ENCODE results near the gene CACNB4. TPM values are rescaled to one million over a fixed set of nuclear protein-coding genes. Genes with fewer than 3 reads are reported as not detected.
A peak's percentile ranks its signal among the peaks of the same experiment; 100 is the strongest.

The CACNB4 gene
- polyA plus RNA-seq, 1 experiment = 0.12 TPM

DNA sequence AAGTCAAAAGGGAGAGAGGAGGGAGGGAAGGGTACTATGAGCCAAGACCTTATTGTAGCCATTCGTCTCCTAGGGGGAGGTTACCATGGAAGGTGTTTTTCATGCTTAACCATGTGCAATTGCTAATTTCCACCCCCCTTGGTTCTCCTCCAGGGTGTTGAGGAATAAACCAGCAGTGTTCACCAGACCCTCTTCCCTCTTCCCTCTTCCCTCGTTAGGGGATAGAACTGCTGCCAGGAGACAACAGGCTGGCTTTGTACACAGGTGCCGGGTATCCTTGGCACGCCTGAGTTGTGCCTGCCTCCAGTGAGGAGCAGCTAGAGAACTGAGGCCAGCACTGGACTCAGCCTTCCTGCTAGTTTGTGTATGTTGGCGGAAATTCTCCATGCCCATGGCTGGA, 229.6 kb downstream of the CACNB4 start:
- no peak for DNase-seq (ENCODE audit: low read depth)
- ChIA-PET CTCF (no interaction called here), POLR2A (no interaction called here)

DNA sequence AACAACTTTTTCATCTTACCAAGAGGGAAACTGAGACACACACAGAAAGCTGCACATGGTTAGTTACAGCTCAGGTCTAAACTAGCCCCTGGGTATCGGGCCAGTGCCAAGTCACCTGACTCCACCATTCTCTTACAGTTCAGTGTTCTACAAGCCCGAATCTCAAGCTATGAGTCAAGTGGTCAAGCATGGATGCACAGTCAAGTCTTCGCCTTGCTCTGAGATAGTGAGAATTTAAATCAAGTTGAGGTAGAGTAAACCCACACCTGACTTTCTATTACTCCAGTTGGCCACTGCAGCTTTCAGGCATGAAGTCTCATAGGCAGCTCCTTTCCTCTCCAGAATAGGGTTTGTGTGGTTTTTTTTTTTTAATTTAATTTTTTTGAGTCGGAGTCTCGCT, 236.1 kb downstream of the CACNB4 start:
- ChIA-PET CTCF (no interaction called here), POLR2A (no interaction called here)
- Histone ChIP-seq H3K4me3 (ENCODE audit: low read depth, low read length) (no peak overlapping the region), H3K36me3 (ENCODE audit: control insufficient read depth, insufficient read depth, low read length) (no peaks in the 10 kb centered on the region), H3K27me3 (ENCODE audit: control insufficient read depth, insufficient read depth, low read length) (no peaks in the 10 kb centered on the region)
- TF ChIP-seq, protein P1, sequence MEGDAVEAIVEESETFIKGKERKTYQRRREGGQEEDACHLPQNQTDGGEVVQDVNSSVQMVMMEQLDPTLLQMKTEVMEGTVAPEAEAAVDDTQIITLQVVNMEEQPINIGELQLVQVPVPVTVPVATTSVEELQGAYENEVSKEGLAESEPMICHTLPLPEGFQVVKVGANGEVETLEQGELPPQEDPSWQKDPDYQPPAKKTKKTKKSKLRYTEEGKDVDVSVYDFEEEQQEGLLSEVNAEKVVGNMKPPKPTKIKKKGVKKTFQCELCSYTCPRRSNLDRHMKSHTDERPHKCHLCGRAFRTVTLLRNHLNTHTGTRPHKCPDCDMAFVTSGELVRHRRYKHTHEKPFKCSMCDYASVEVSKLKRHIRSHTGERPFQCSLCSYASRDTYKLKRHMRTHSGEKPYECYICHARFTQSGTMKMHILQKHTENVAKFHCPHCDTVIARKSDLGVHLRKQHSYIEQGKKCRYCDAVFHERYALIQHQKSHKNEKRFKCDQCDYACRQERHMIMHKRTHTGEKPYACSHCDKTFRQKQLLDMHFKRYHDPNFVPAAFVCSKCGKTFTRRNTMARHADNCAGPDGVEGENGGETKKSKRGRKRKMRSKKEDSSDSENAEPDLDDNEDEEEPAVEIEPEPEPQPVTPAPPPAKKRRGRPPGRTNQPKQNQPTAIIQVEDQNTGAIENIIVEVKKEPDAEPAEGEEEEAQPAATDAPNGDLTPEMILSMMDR (IDR thresholded peaks at IDR 0.05; ENCODE audit: insufficient read depth, low read depth, low read length) = no peak
- no peak for DNase-seq (ENCODE audit: low read depth)

More for the DNA sequence above, 229.6 kb downstream of the CACNB4 start:
- TF ChIP-seq, protein P1 (IDR thresholded peaks at IDR 0.05; ENCODE audit: insufficient read depth, low read depth, low read length) = no peak
- Histone ChIP-seq H3K4me3 (ENCODE audit: low read depth, low read length) (no peak overlapping the region), H3K27me3 (ENCODE audit: control insufficient read depth, insufficient read depth, low read length) (no peaks in the 10 kb centered on the region), H3K36me3 (ENCODE audit: control insufficient read depth, insufficient read depth, low read length) (no peaks in the 10 kb centered on the region)

DNA sequence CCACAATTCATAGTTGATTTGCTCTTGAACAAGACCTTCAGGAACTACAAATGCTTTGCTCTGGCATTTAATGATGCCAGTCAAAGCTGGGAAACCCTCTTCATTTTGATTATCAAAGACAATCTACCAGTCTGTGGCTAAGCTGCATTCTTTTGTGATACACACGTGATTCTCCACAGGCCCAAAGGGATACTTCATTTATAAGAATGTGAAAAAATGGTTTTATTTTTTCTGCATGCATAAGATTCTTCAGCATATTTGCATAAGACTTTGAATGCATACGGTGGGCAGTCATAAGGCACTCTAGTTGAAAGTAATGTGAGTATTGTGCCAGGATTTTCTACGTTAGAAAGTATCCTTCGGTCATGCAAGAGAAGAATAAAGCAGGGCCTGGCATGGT, 237.7 kb downstream of the CACNB4 start:
- Histone ChIP-seq H3K4me3 (ENCODE audit: low read depth, low read length) (no peak overlapping the region), H3K27me3 (ENCODE audit: control insufficient read depth, insufficient read depth, low read length) (no peaks in the 10 kb centered on the region), H3K36me3 (ENCODE audit: control insufficient read depth, insufficient read depth, low read length) (no peaks in the 10 kb centered on the region)
- TF ChIP-seq, protein P1 (IDR thresholded peaks at IDR 0.05; ENCODE audit: insufficient read depth, low read depth, low read length) = no peak
- no peak for DNase-seq (ENCODE audit: low read depth)
- ChIA-PET CTCF (no interaction called here), POLR2A (no interaction called here)

DNA sequence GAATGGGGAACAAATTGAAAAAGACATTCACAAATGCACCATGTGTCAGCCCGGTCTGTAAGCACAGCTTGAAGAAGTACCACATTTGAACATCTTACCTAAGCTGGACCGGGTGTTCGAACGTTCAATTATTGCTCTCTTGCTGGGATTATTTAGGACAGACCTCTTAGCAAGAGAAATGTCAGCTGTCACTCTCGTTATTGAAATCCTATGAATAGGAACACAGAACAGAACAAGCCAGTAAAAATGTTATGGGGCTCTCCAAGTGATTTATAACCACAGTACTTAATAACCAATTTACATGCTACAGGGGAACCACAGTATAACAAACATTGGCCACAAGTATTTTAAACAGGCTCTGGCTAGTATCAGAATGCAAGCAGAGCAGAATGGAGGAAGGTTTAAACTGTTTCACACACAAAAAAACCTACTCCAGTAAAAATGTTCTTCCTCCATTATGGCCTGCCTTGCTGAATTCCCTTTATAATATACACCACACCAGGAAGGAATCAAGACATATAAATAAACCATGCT, 238.2 kb downstream of the CACNB4 start:
- TF ChIP-seq, protein P1 (IDR thresholded peaks at IDR 0.05; ENCODE audit: insufficient read depth, low read depth, low read length) = no peak
- peak; percentile 19 for DNase-seq (ENCODE audit: low read depth)
- Histone ChIP-seq H3K36me3 (ENCODE audit: control insufficient read depth, insufficient read depth, low read length) (no peaks in the 10 kb centered on the region), H3K27me3 (ENCODE audit: control insufficient read depth, insufficient read depth, low read length) (no peaks in the 10 kb centered on the region), H3K4me3 (ENCODE audit: low read depth, low read length) (no peak overlapping the region)
- ChIA-PET CTCF (no interaction called here), POLR2A (no interaction called here)

DNA sequence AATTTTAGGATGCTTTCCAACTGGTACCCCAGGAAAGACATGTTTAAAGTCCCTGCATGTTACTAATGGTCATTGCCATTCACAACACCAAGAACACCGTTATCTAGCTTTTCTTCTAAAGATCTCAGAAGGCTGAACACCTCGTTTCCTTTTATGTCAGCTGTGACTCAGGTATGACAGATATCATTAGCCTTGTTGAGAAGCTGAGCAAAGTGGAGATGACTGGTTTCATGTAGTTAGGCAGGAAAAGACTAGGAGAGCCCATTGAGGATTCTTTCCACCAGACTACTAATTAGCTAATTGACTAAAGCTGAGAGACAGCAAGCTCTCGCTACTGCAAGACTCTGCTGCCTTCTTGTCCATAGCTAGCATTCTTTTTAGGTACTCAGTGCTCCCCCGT, 238.6 kb downstream of the CACNB4 start:
- ChIA-PET CTCF (no interaction called here), POLR2A (no interaction called here)
- H3K27me3 ChIP-seq (ENCODE audit: control insufficient read depth, insufficient read depth, low read length) = no peaks in the 10 kb centered on the region
- H3K4me3 ChIP-seq (ENCODE audit: low read depth, low read length) = no peak overlapping the region
- no peak for DNase-seq (ENCODE audit: low read depth)
- TF ChIP-seq, protein P1 (IDR thresholded peaks at IDR 0.05; ENCODE audit: insufficient read depth, low read depth, low read length) = no peak
- H3K36me3 ChIP-seq (ENCODE audit: control insufficient read depth, insufficient read depth, low read length) = no peaks in the 10 kb centered on the region

Data from BJ (cell line).